T-helper 2 cell treated with Interferon-gamma antibody and Interleukin-4, amounts not matched to agents 100 ng/mL and 5 ng/mL, for 36 hours (primary cell): ENCODE measurements around the gene IRF8. TPM values are rescaled to one million over a fixed set of nuclear protein-coding genes. Genes with fewer than 3 reads are reported as not detected.
"Not testable (repeated sequence)": the region's sequence is repeated elsewhere in the genome, so short reads cannot be mapped to it uniquely, and the experiment has no call there.

Source experiments
- intact Hi-C: fragments of 100-400 bp; cut with micrococcal nuclease; formaldehyde crosslinking; loops from one replicate; pipeline ENCODE4 v1.15.1; 2023
- total RNA-seq: library from RNA; stranded (reverse); gene quantifications from 2 replicates; pipeline ENCODE4 v1.2.3, GENCODE V29; 2022

IRF8 gene
- total RNA-seq, 1 donor from 2014 or later, result 5.1 TPM

DNA sequence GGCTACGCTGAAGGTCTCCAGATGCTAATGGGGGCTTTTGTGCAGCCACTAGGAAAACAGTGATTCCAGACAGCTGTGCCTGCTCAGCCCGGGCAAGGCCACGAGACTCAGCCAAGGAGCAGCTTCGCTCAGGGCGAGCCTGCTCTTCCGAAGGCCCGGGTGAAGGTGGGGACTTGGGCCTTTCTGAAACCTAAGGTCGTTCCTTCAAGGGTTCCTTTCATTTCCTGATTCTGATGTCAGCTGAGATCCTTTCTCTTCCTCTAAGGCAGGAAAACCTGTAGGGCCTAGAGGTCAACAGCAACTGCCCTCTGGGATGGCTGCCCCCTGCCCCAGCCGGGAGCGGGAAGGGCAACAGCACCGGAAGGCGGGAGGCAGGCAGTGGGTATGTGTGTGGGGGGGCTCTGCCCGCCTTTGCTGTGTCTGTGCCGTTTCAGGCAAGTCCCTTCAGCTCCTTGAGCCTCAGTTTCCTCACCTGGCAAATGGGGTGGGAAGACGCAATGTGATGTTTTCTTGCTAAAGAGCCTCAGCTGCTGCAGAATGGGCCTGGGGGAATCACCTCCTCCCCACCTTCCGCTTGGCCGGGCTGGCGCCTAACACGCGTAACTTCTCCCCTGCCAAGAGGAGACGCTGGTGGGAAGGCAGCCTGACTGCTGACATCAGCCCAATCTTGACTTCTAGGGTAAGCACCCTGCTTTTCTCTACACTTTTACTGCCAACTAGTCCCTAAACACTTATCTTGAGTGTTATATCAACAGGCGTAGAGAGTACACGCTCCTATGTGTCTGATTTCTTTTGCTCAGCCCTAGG is 32.8 kb downstream of the IRF8 start:
- intact Hi-C loops, result no loop called here

DNA sequence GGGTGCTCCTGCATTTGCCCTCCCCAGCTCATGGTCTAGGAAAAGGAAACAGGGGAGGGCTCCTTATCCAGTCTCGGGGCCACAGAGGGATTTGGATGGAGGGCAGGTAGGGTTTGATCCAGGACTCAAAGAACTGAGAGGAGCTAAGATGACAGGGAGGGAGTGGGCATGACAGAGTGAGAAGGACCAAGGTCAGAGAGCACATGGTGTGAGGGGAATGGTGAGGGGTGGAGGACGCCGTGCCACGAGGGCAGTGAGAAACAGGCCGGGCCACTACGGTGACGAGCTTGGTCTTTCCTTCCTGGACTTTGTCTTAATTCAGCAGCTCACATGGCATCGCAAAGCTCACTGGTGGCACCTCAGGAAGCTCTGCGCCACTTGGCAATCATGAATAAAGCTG is 35.2 kb downstream of the IRF8 start:
- intact Hi-C loops, result no loop called here

DNA sequence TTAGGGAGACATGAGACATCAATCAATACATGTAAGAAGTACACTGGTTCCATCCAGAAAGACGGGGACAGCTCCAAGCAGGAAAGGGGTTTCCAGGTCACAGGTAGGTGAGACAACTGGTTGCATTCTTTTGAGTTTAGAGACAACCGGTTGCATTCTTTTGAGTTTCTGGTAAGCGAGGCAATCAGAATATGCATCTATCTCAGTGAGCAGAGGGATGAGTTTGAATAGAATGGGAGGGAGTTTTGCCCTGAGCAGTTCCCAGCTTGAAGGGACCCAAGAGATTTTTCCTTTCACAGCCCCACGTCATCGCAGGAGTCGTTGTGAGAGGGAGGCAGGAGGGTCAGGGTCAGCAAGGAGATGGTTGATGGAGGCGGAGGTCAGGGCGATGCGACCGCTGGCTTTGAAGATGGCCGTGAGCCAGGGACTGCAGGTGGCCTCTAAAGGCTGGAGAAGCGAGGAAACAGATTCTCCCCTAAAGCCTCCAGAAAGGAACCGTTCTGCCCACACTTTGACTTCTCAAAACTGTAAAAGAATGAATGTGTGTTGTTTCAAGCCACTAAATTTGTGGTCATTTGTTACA is 36.5 kb downstream of the IRF8 start:
- intact Hi-C loops, result no loop called here

DNA sequence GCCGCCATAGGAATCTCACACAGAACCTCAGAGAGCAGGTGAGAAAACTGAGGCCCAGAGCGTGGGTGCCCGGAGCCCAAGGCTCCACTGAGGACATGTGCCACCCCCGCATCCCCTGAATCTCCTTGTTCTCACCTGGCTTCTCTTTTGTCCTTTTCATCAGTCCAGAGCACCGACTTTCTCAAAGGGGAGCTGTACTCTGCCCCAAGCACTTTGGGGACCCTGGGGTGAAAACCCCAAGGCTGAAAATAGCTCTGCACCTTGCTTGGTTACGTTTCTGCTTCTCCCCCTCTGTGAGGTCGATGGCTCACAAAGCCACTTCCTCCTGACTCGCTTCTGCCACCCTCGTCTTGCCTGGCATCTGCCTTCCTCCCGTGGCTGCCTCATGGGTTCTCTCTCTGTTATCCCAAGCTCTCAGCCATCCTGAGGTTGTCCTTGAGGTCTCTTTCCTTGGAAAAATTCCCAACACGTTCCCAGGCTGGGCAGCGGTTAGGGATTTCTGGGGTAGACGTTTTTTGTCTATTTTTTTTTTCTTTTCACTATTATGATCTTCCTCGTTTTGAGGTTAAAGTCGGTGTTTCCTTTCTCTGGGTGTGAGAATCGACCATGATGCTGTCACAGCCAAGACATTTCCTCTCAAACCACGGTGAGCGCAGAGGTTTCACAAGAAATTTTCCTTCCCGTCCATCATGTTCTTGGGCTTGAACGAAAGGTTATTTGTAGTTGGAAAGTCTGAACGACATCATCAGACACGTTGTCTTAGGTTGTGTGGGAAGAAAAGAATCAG is 37.2 kb downstream of the IRF8 start:
- intact Hi-C loops, result loop anchor here (1.0 kb wide), 1 partner anchor 34 kb away; no protein-coding TSS in a partner anchor

GRCh38 chr16:85936816-85937215 is 37.9 kb downstream of the IRF8 start:
- intact Hi-C loops, result loop anchor here (1.0 kb wide), 1 partner anchor 35 kb away; no protein-coding TSS in a partner anchor

DNA sequence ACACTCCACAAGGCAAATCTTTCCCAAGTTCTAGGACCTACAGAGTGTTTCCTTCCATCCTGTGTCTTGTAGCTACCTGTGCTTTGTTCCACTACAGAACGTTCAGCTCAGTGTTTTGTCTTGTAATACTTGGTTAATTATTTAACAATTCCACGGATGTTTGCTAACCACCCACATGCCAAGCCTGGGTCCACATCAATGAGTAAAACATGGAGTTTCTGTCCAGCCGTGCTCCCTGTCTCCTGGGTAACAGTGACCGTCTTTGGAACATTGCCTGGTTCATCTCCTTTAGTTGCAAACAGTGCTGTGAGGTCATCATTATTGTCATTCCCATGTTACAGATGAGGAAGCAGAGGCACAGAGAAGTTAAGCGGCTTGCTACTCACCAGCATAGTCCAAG is 41.3 kb downstream of the IRF8 start:
- intact Hi-C loops, result no loop called here

- intact Hi-C loops, result no loop called here
Measured at GRCh38 chr16:85941863-85942644, 43.1 kb downstream of the IRF8 start.

DNA sequence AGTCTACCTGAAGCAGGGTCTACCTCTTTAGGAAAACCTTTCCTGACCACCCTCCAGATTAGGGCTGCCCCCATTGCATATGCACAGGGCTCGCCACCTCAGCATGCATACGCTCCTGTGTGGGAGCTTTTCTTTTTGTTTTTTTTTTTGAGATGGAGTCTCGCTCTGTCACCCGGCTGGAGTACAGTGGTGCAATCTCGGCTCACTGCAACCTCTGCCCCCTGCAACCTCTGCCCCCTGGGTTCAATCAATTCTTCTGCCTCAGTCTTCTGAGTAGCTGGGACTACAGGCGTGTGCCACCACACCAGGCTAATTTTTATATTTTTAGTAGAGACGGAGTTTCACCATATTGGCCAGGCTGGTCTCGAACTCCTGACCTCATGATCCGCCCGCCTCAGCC is 43.7 kb downstream of the IRF8 start:
- intact Hi-C loops, result not testable (repeated sequence)

GRCh38 chr16:85943711-85944110 is 44.7 kb downstream of the IRF8 start:
- intact Hi-C loops, result no loop called here

- intact Hi-C loops, result no loop called here
Measured at GRCh38 chr16:85944572-85945423, 45.8 kb downstream of the IRF8 start.

- intact Hi-C loops, result no loop called here
Measured at GRCh38 chr16:85945424-85945751, 46.4 kb downstream of the IRF8 start.

DNA sequence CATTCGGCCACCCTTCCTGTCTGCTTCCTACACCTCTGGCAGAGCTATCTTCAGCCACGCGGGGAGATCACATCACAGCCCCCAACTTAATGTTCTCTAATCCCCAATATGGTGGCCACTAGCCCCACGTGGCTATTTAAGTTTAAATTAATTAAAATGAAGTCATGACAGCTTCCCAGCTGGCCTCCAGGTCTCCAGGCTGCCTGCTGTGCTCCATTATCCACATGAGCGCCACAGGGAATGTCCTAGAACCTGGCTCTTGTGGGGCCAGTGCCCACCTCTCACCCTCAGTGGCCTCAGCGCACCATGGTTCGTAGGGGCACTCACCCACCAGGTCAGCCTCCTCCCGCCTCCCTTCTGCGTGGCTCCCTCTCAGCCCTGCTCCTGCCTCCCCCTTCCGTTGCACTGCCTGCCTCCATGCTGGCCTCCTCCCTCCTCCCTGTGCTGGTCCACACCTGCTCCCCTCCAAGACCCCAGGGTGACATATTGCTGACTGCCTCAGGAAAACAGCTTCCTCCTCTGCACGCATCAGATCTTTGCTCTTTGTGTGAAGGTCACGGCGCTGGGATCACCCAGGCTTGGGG is 47.7 kb downstream of the IRF8 start:
- intact Hi-C loops, result no loop called here

GRCh38 chr16:85947230-85948137 is 48.5 kb downstream of the IRF8 start:
- intact Hi-C loops, result no loop called here

- intact Hi-C loops, result no loop called here
Measured at GRCh38 chr16:85948138-85948509, 49.2 kb downstream of the IRF8 start.

DNA sequence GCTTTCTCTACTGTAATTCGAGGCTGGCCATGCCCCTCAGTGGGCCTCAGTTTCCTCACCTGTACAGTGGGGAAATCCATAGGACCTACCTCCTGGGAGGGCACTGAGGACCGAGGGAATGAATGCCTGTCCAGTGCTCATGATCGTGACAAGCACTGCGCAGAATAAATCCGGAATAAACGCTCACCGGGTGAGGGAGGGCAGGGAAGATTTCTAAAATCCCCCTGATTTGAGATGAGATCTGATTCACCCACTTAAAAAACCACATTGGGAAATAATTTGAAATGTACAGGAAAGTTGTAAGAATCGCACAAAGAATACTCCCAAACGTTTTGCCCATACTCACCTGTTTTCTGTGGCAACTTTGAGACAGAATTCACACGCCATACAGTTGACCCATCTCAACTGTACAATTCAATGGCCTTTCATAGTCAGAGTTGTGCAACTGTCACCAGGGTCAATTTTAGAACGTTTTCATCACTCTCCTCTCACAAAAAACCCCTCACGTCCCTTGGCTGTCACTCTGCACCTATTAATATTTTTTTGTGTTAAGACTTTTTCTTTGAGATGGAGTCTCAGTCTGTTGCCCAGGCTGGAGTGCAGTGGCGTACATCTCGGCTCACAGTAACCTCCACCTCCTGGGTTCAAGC is 49.8 kb downstream of the IRF8 start:
- intact Hi-C loops, result no loop called here

DNA sequence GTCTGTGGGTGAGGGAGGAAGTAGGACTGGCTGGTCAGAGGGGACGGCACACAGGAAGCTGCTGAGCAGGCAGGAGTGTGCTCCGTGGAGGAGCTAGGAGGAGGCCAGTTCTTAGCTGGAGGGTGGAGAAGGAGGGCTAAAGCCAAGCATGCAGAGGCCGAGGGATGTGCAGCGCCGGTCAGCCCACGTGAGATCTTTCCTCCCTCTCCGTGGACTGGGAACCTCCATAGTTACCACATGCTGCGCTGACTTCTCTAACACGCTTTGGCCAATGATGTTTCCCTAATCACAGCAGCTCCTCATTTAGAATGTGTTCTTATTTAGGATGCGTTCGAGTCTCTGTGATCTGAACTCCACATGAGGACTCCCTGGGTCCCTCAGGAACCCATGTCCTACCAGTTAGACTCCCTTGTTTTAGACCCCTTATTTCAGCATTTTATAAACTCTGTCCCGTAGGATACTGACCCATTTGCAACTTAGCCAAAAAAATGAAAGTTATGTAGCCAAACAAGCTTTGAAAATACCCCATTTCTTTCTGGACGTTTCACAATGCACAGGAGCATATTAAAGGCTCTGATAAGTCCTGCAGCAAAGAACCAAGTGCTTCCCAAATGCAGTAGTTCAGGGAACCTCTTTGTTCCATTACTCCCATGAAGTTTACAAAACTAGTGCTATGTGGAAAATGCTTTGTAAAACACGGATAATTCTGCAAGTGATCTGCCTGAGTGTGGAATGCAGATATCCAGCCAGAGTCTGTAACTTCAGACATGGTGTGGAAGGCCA is 51.4 kb downstream of the IRF8 start:
- intact Hi-C loops, result no loop called here

- intact Hi-C loops, result no loop called here
Measured at GRCh38 chr16:85952197-85952596, 53.2 kb downstream of the IRF8 start.

DNA sequence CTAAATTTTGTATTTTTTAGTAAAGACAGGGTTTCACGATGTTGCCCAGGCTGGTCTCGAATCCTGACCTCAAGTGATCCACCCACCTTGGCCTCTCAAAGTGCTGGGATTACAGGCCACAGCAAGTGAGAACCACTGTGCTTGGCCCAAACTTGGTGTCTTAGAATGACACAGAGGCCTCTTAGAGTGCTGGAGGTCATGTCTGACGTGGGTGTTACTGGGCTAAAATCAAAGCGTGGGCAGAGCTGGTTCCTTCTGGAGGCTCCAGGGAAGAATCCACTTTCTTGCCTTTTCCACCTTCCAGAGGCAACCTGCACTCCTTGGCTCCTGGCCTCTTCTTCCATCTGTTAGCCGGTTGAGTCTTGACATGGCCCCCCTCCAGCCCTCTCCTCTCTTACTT is 53.8 kb downstream of the IRF8 start:
- intact Hi-C loops, result no loop called here
